ENCODE measurements around the gene ADGRD2. TPM values are rescaled to one million over a fixed set of nuclear protein-coding genes. Genes with fewer than 3 reads are reported as not detected.

Gene ADGRD2
- total RNA-seq, 1 donor from 2014 or later = not detected

DNA sequence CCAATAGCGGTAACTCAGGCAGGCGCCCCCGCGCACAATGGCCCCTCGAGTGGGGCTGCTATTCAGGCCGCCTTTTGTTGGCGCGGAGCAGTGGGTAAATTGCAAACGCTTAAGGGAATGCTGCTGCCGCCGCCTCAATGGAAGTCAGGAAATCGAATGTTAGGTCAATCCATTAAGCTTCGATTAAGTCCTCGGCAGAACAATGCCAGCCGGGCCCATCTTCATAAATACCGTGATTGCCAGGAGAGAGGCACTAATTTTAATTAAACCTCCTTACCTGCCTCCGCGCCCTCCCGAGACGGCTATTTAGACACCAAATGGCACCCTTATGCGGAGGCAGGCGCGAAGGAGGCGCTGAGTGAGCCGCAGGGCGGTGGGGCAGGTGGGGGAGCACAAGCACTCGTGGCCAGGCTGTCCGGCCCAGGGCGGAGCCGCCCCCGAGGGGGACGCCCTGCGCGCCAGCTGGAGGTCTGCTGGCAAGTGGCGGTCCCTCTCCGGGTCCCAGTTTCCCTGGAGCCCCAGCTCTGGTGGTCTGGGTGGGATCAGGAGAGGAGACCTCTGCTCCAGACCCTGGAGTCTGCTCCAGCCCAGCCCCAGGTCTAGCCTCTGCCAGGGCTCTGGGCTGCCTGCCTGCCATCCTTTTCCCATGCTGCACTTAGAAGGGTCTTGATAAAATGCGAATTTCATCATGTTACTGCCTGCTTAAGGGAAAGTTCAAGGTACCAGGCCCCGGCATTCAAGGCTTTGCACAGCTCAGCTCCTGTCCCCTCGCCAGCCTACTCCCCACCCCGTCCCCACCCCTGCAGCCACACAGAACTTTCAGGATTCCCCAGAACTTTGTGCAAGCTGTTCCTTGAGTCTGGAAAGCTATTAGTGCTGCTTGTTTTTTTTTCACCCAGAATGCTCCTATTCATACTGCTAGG is 37.3 kb downstream of the ADGRD2 start:
- H3K4me1 Mint-ChIP-seq (ENCODE audit: unreplicated experiment) = no peaks in the 10 kb centered on the region
- no peak overlapping the region for H3K4me3 Mint-ChIP-seq (ENCODE audit: unreplicated experiment)
- no peak for DNase-seq (ENCODE audit: extremely low spot score, unreplicated experiment)
- no peaks in the 10 kb centered on the region for H3K9me3 Mint-ChIP-seq (ENCODE audit: unreplicated experiment)
- H3K27me3 Mint-ChIP-seq (ENCODE audit: unreplicated experiment) = peaks cover 23% of the 10 kb centered on the region
- H3K36me3 Mint-ChIP-seq (ENCODE audit: unreplicated experiment) = no peaks in the 10 kb centered on the region
- H3K27ac Mint-ChIP-seq (ENCODE audit: unreplicated experiment) = no peak overlapping the region
- TF ChIP-seq, protein P1, sequence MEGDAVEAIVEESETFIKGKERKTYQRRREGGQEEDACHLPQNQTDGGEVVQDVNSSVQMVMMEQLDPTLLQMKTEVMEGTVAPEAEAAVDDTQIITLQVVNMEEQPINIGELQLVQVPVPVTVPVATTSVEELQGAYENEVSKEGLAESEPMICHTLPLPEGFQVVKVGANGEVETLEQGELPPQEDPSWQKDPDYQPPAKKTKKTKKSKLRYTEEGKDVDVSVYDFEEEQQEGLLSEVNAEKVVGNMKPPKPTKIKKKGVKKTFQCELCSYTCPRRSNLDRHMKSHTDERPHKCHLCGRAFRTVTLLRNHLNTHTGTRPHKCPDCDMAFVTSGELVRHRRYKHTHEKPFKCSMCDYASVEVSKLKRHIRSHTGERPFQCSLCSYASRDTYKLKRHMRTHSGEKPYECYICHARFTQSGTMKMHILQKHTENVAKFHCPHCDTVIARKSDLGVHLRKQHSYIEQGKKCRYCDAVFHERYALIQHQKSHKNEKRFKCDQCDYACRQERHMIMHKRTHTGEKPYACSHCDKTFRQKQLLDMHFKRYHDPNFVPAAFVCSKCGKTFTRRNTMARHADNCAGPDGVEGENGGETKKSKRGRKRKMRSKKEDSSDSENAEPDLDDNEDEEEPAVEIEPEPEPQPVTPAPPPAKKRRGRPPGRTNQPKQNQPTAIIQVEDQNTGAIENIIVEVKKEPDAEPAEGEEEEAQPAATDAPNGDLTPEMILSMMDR (IDR thresholded peaks at IDR 0.05) = no peak

DNA sequence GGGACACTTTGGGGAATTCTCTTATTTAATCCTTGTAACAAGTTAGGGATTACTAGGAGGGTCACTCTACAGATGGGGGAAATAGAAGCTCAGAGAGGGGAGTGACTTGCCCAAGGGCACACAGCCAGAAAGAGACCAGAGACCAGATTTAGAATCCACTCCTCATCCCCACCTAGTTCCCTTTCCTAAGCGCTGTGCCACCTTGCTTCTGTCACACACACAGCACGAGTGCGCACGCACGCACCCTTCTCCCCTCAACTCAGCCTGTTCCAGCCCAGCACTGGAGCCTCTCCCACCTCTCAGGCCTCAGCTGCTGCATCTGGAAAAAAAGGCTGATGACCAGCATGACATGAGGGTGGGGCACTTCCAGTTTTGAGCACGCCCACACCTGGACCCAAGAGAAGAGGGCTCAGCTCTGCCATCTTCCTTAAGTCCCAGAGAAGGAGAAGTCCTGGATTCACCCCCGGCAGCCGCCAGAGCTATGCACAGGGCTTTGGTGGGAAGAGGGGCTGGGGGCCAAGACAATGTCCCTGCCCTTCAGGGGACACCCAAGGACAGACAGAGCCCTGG is 38.5 kb downstream of the ADGRD2 start:
- H3K9me3 Mint-ChIP-seq (ENCODE audit: unreplicated experiment) = no peaks in the 10 kb centered on the region
- no peaks in the 10 kb centered on the region for H3K4me1 Mint-ChIP-seq (ENCODE audit: unreplicated experiment)
- H3K27me3 Mint-ChIP-seq (ENCODE audit: unreplicated experiment) = peaks cover 19% of the 10 kb centered on the region
- no peaks in the 10 kb centered on the region for H3K36me3 Mint-ChIP-seq (ENCODE audit: unreplicated experiment)
- H3K4me3 Mint-ChIP-seq (ENCODE audit: unreplicated experiment) = no peak overlapping the region
- TF ChIP-seq, protein P1 (IDR thresholded peaks at IDR 0.05) = no peak
- no peak overlapping the region for H3K27ac Mint-ChIP-seq (ENCODE audit: unreplicated experiment)
- no peak for DNase-seq (ENCODE audit: extremely low spot score, unreplicated experiment)

DNA sequence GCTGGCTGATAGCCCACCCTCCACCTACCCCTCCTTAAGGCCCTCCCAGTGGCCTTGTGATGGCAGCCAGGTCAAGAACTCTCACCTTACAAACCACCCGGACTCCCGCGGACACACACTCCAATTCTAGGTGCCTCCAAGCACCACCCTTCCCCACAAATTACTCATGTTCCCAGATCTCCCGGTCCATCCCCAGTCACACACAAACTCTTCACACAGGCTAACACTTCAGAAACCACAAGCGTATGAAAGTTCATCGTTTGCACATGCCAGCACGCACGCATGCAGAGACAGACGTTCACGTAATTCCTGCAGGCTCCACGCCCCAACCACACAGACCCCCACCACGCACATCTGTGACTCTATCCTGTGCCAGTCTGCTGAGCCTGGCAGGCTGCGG is 39.0 kb downstream of the ADGRD2 start:
- peaks cover 23% of the 10 kb centered on the region for H3K27me3 Mint-ChIP-seq (ENCODE audit: unreplicated experiment)

DNA sequence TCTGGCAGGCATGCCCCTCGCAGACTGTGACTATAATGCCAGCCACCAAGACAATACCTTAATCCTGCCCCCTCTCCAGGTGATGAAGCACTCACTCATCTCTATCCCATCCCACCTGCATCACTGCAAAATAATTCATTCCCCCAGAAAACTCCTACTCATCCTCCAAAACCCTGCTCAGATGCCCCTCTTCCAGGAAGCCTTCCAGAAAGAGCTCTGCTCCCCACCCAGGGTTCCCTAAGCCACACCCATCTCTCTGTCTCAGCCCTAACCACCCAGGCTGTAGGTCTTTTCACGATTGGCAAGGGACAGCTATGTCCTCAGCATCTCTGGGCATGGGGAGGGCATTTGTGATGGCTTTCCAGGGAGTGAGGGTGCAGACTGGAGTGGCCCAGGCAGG is 39.8 kb downstream of the ADGRD2 start:
- Mint-ChIP-seq H3K4me1 (ENCODE audit: unreplicated experiment) (no peaks in the 10 kb centered on the region), H3K27me3 (ENCODE audit: unreplicated experiment) (peaks cover 26% of the 10 kb centered on the region)

More for the DNA sequence above, 39.0 kb downstream of the ADGRD2 start:
- no peak for DNase-seq (ENCODE audit: extremely low spot score, unreplicated experiment)
- TF ChIP-seq, protein P1 (IDR thresholded peaks at IDR 0.05) = no peak
- Mint-ChIP-seq H3K27ac (ENCODE audit: unreplicated experiment) (no peak overlapping the region), H3K36me3 (ENCODE audit: unreplicated experiment) (no peaks in the 10 kb centered on the region), H3K9me3 (ENCODE audit: unreplicated experiment) (no peaks in the 10 kb centered on the region), H3K4me1 (ENCODE audit: unreplicated experiment) (no peaks in the 10 kb centered on the region), H3K4me3 (ENCODE audit: unreplicated experiment) (no peak overlapping the region)

More for the DNA sequence above, 39.8 kb downstream of the ADGRD2 start:
- DNase-seq (ENCODE audit: extremely low spot score, unreplicated experiment) = no peak
- H3K36me3 Mint-ChIP-seq (ENCODE audit: unreplicated experiment) = no peaks in the 10 kb centered on the region
- no peaks in the 10 kb centered on the region for H3K9me3 Mint-ChIP-seq (ENCODE audit: unreplicated experiment)
- H3K4me3 Mint-ChIP-seq (ENCODE audit: unreplicated experiment) = no peak overlapping the region
- TF ChIP-seq, protein P1 (IDR thresholded peaks at IDR 0.05) = no peak
- no peak overlapping the region for H3K27ac Mint-ChIP-seq (ENCODE audit: unreplicated experiment)

All from osteocyte (in vitro differentiated cells).